Heart right ventricle (tissue), 16 donors: ENCODE results near the gene KIF5C. TPM values are rescaled to one million over a fixed set of nuclear protein-coding genes. Genes with fewer than 3 reads are reported as not detected.

Experiments
- ATAC-seq, 8 donors: fragments of 200-7000 bp; cut with Tn5 transposase; one replicate each; pipeline ENCODE4 v1.9.1; 2020; ENCODE audit warnings: mild to moderate bottlenecking in 8 of 8, moderate library complexity in 8 of 8, moderate number of reproducible peaks in 1 of 8
- DNase-seq, 2 donors: peaks; one replicate each; pipeline ENCODE4 v3.0.0-alpha.2; 2020
- H3K27ac ChIP-seq, 10 donors: fragments of 200-600 bp; sonication (generic) in 2 of 10; one replicate each; pipeline versions ENCODE4 v1.5.0 to v1.8.0; 2020 to 2022; ENCODE audit warnings: mild to moderate bottlenecking in 3 of 10
- H3K27me3 ChIP-seq, 7 donors: fragments of 200-600 bp; one replicate each; pipeline ENCODE4 v1.8.0; 2021 to 2022; ENCODE audit warnings: mild to moderate bottlenecking in 2 of 7
- H3K36me3 ChIP-seq, 9 donors: fragments of 200-600 bp; sonication (generic) in 1 of 9; one replicate each; pipeline versions ENCODE4 v1.5.0 to v1.8.0; 2020 to 2022; ENCODE audit warnings: mild to moderate bottlenecking in 2 of 9
- H3K4me1 ChIP-seq, 9 donors: fragments of 200-600 bp; sonication (generic) in 1 of 9; one replicate each; pipeline versions ENCODE4 v1.5.0 to v1.8.0; 2020 to 2022; ENCODE audit warnings: mild to moderate bottlenecking in 4 of 9
- H3K4me3 ChIP-seq, 10 donors: fragments of 200-600 bp; sonication (generic) in 2 of 10; one replicate each; pipeline versions ENCODE4 v1.5.0 to v1.8.0; 2020 to 2022; ENCODE audit warnings: mild to moderate bottlenecking in 7 of 10, moderate library complexity in 2 of 10
- H3K9me3 ChIP-seq, 11 donors: fragments of 200-600 bp in 10 of 11; sonication (generic) in 2 of 11; one replicate each; pipeline versions ENCODE4 v1.5.0 to v1.8.0; 2013 to 2022; ENCODE audit warnings: mild to moderate bottlenecking in 2 of 11, control low read depth in 1 of 11, moderate library complexity in 1 of 11
- CTCF ChIP-seq, 9 donors: fragments of 200-600 bp; sonication (generic) in 2 of 9; IDR thresholded peaks; one replicate each; pipeline versions ENCODE4 v1.5.0 to v1.8.0; 2021 to 2022; ENCODE audit warnings: antibody characterized with exemption in 9 of 9, mild to moderate bottlenecking in 5 of 9, moderate library complexity in 1 of 9
- WGBS, 2 donors: extraction: QIAGEN DNeasy Blood & Tissue Kit; methylation state at CpG; one replicate each; pipeline ENCODE4 v1.1.7; 2013; ENCODE audit warnings: inconsistent platforms in 1 of 2; 5-methylcytosine and 5-hydroxymethylcytosine counted together
- intact Hi-C, 10 donors: fragments of 100-400 bp; cut with DNase I; formaldehyde crosslinking; loops; one replicate each; pipeline versions ENCODE4 v1.11.1 to v1.14.2; 2022
- polyA plus RNA-seq, 2 donors: library from polyadenylated mRNA; stranded (reverse); fragments of 200-250 nt; gene quantifications; one replicate each; pipeline ENCODE4 v1.2.3, GENCODE V29; 2013
- total RNA-seq, 10 donors: library from RNA; stranded (reverse); fragmentation: NEBNext Ultra II Directional in 3 of 10; extraction: Animal tissue kit (Norgen Biotek cat#: 25700) in 3 of 10; gene quantifications; one replicate each; pipeline versions ENCODE4 v1.2.1 to v1.2.4, GENCODE V29; 2021 to 2023
- donor health status: Arrhythmogenic right ventricular cardiomyopathy.
- donor health status: ischemic (EF 13 %, LVEDD 7.1; RV severe dilation, severe dysfunction).
- donor health status: healthy with polysubstance abuse.
- donor health status: DM: no; HTN: yes; CAD: no.
- donor health status: DM: no; HTN: no; CAD: no.
- donor health status: ischemic (EF 25% LVEDD 6.9; RV normal size, moderate dysfunction).
- donor health status: ischemic (EF 25% LVEDD 5.7; RV mildly dilated, moderate dysfunction).
- donor health status: healthy.
- donor health status: DM: yes; HTN: yes; CAD: no.
- donor health status: Ischemic cardiomyopathy.
- donor health status: ischemic (EF 35%, LVEDD 5.7; RV mildly dilated, moderate dysfunction).
- donor health status: nonischemic (EF 11% LVEDD 7.7; RV severe dilation, severe dysfunction).
- donor health status: DM: yes; HTN: yes; CAD: no.
- donor health status: PGD.
- donor health status: ischemic (EF 29% LVEDD 5.4; RV normal size, mild dysfunction).
- donor health status: nonischemic (EF 23%, LVEDD 6.1; RV moderate dilation, normal function).

The KIF5C gene
- total and polyA plus RNA-seq, 12 donors = 0.21 to 0.94 (median 0.42) TPM

- H3K4me3 ChIP-seq = no peak overlapping the region
- no peak for ATAC-seq
- intact Hi-C loops = no loop called here
- 74 to 84% methylated on average over 2 of the region's 2 CpGs for WGBS, 2 donors
- peaks cover 0 to 7% (median 0%) of the 10 kb centered on the region in 7 donors for H3K27me3 ChIP-seq
- no peaks in the 10 kb centered on the region for H3K4me1 ChIP-seq
- TF ChIP-seq CTCF (IDR thresholded peaks at IDR 0.05) = no peak
- no peak for DNase-seq
- H3K9me3 ChIP-seq = no peaks in the 10 kb centered on the region
- no peaks in the 10 kb centered on the region for H3K36me3 ChIP-seq
- no peak overlapping the region for H3K27ac ChIP-seq
These were observed 25.4 kb downstream of the KIF5C start for GRCh38 chr2:148900350-148900837.

GRCh38 chr2:148901142-148901541 is 26.1 kb downstream of the KIF5C start:
- no peak for TF ChIP-seq CTCF (IDR thresholded peaks at IDR 0.05)
- DNase-seq (no peak), ATAC-seq (no peak)
- Histone ChIP-seq H3K4me1 (no peaks in the 10 kb centered on the region), H3K27ac (no peak overlapping the region), H3K27me3 (no peaks in the 10 kb centered on the region), H3K9me3 (no peaks in the 10 kb centered on the region), H3K4me3 (no peak overlapping the region), H3K36me3 (no peaks in the 10 kb centered on the region)
- WGBS, 2 donors = 60 to 68% methylated on average over 1 of the region's 1 CpG
- intact Hi-C loops = no loop called here

- ATAC-seq (no peak), DNase-seq (no peak)
- Histone ChIP-seq H3K27me3 (peaks cover 0 to 3% (median 0%) of the 10 kb centered on the region in 7 donors), H3K4me1 (no peaks in the 10 kb centered on the region), H3K9me3 (peaks cover 0 to 7% (median 0%) of the 10 kb centered on the region in 11 donors), H3K27ac (no peak overlapping the region), H3K36me3 (no peaks in the 10 kb centered on the region), H3K4me3 (no peak overlapping the region)
- TF ChIP-seq CTCF (IDR thresholded peaks at IDR 0.05) = no peak
- intact Hi-C loops = no loop called here
- 89 to 90% methylated on average over 1 of the region's 1 CpG for WGBS, 2 donors
These were observed 27.8 kb downstream of the KIF5C start for GRCh38 chr2:148902798-148903197.

GRCh38 chr2:148903294-148903693 is 28.3 kb downstream of the KIF5C start:
- H3K4me1 ChIP-seq = no peaks in the 10 kb centered on the region
- H3K27me3 ChIP-seq = peaks cover 0 to 3% (median 0%) of the 10 kb centered on the region in 7 donors
- WGBS, 2 donors = 84 to 87% methylated on average over 6 of the region's 6 CpGs
- no peak for DNase-seq
- no peaks in the 10 kb centered on the region for H3K36me3 ChIP-seq
- ATAC-seq = no peak
- intact Hi-C loops = no loop called here
- peaks cover 0 to 7% (median 0%) of the 10 kb centered on the region in 11 donors for H3K9me3 ChIP-seq
- no peak overlapping the region for H3K27ac ChIP-seq
- no peak for TF ChIP-seq CTCF (IDR thresholded peaks at IDR 0.05)
- no peak overlapping the region for H3K4me3 ChIP-seq
